SH-SY5Y (cell line): ENCODE results near the gene ADGRL3.

ENCODE experiments used
- GATA2 ChIP-seq: IDR thresholded peaks from 2 replicates; pipeline ENCODE4 v1.6.1; 2011; ENCODE audit warnings: mild to moderate bottlenecking, low read depth, low read length
- GATA3 ChIP-seq: IDR thresholded peaks from 2 replicates; pipeline ENCODE4 v1.6.1; 2011; ENCODE audit warnings: low read depth, mild to moderate bottlenecking, low read length, moderate library complexity

- TF ChIP-seq GATA2 (no peak), GATA3 (no peak)
Measured at GRCh38 chr4:61217222-61217621, 17.1 kb downstream of the ADGRL3 start.
